HepG2 (cell line): Measurements from ENCODE around the gene GTF2H4. TPM values are rescaled to one million over a fixed set of nuclear protein-coding genes. Genes with fewer than 3 reads are reported as not detected.

Experiments
- ERF ChIP-seq: IDR thresholded peaks from 2 replicates; pipeline ENCODE4 v1.6.1; 2018; ENCODE audit warnings: missing biosample characterization, missing genetic modification reagents
- HDAC6 ChIP-seq: fragments of 200-600 bp; sonication (generic); IDR thresholded peaks from 2 replicates; pipeline ENCODE4 v1.7.0; 2017; ENCODE audit warnings: mild to moderate bottlenecking, antibody characterized with exemption, low read length, low read depth
- HES4 ChIP-seq: sonication (generic); formaldehyde crosslinking; IDR thresholded peaks from 2 replicates; pipeline ENCODE4 v1.9.0; 2021; ENCODE audit warnings: mild to moderate bottlenecking, missing genetic modification reagents, borderline replicate concordance
- MED13 ChIP-seq: sonication (generic); formaldehyde crosslinking; IDR thresholded peaks from 2 replicates; pipeline ENCODE4 v1.5.0; 2020; ENCODE audit warnings: missing genetic modification reagents
- NCOA1 ChIP-seq: sonication (generic); formaldehyde crosslinking; IDR thresholded peaks from 2 replicates; pipeline ENCODE4 v1.9.0; 2021; ENCODE audit warnings: missing genetic modification reagents
- NPAS2 ChIP-seq: sonication (generic); formaldehyde crosslinking; IDR thresholded peaks from 2 replicates; pipeline ENCODE4 v1.8.0; 2022; ENCODE audit warnings: mild to moderate bottlenecking, missing genetic modification reagents, borderline replicate concordance
- REXO4 ChIP-seq: sonication (generic); formaldehyde crosslinking; IDR thresholded peaks from 2 replicates; pipeline ENCODE4 v1.8.0; 2022; ENCODE audit warnings: missing genetic modification reagents, mild to moderate bottlenecking, borderline replicate concordance
- RXRB ChIP-seq: IDR thresholded peaks from 2 replicates; pipeline ENCODE4 v1.6.1; 2016; ENCODE audit warnings: borderline replicate concordance, missing genetic modification reagents, missing compliant biosample characterization
- SP5 ChIP-seq: IDR thresholded peaks from 2 replicates; pipeline ENCODE4 v1.6.1; 2016; ENCODE audit warnings: low read depth, borderline replicate concordance
- TCF7 ChIP-seq: sonication (generic); IDR thresholded peaks from 2 replicates; pipeline ENCODE4 v1.6.1; 2016; ENCODE audit warnings: antibody characterized with exemption, low read depth
- ZSCAN25 ChIP-seq: sonication (generic); formaldehyde crosslinking; IDR thresholded peaks from 2 replicates; pipeline ENCODE4 v1.8.0; 2022; ENCODE audit warnings: mild to moderate bottlenecking, missing genetic modification reagents
- polyA plus RNA-seq, 8 experiments: library from polyadenylated mRNA; depleted of rRNA in 3 of 8; stranded (reverse) in 7 of 8; unstranded in 1 of 8; fragments of >200 nt; fragmentation: Illumina TruSeq in 4 of 8; extraction: Trizol in 4 of 8; gene quantifications; 2 replicates each; pipeline versions ENCODE4 v1.2.1 to v1.2.3, GENCODE V29; 2011 to 2016; ENCODE audit warnings: low read depth in 4 of 8, missing spikeins in 1 of 8, mixed read lengths in 1 of 8; ENCODE audit not compliant: insufficient read depth in 1 of 8
- total RNA-seq, 5 experiments: library from RNA; depleted of rRNA; stranded (reverse); fragments of >200 nt; fragmentation: Illumina TruSeq; extraction: Trizol; gene quantifications; 2 replicates each; pipeline ENCODE4 v1.2.3, GENCODE V29; 2016; ENCODE audit warnings: low read depth in 1 of 5
- TF ChIP-seq, protein P1 (sequence below): sonication (generic); formaldehyde crosslinking; IDR thresholded peaks from 2 replicates; pipeline ENCODE4 v1.5.0; 2020; ENCODE audit warnings: mild to moderate bottlenecking, missing genetic modification reagents
- TF ChIP-seq, protein P2 (sequence below), 2 experiments: sonication (generic) in 1 of 2; formaldehyde crosslinking in 1 of 2; IDR thresholded peaks; 2 replicates each; pipeline versions ENCODE4 v1.4.0 to v1.6.1; 2018 to 2020; ENCODE audit warnings: missing genetic modification reagents in 2 of 2, borderline replicate concordance in 1 of 2, low read depth in 1 of 2, mild to moderate bottlenecking in 1 of 2, missing biosample characterization in 1 of 2
- TF ChIP-seq, protein P3 (sequence below): sonication (generic); formaldehyde crosslinking; IDR thresholded peaks from 2 replicates; pipeline ENCODE4 v1.4.0; 2020; ENCODE audit warnings: missing genetic modification reagents
- TF ChIP-seq, protein P4 (sequence below): sonication (generic); formaldehyde crosslinking; IDR thresholded peaks from 2 replicates; pipeline ENCODE4 v1.5.0; 2020; ENCODE audit warnings: missing genetic modification reagents
- TF ChIP-seq, protein P5 (sequence below): IDR thresholded peaks from 2 replicates; pipeline ENCODE4 v1.6.1; 2016; ENCODE audit warnings: mild to moderate bottlenecking, missing biosample characterization, missing genetic modification reagents
- TF ChIP-seq, protein P6 (sequence below): sonication (generic); formaldehyde crosslinking; IDR thresholded peaks from 2 replicates; pipeline ENCODE4 v1.4.0; 2020; ENCODE audit warnings: mild to moderate bottlenecking, missing genetic modification reagents

The GTF2H4 gene
- total and polyA plus RNA-seq, 2 of the 13 experiments (the other 11 are each of a cell fraction or from before 2014, with no cell fraction given) = 15.9 to 49.3 TPM

DNA sequence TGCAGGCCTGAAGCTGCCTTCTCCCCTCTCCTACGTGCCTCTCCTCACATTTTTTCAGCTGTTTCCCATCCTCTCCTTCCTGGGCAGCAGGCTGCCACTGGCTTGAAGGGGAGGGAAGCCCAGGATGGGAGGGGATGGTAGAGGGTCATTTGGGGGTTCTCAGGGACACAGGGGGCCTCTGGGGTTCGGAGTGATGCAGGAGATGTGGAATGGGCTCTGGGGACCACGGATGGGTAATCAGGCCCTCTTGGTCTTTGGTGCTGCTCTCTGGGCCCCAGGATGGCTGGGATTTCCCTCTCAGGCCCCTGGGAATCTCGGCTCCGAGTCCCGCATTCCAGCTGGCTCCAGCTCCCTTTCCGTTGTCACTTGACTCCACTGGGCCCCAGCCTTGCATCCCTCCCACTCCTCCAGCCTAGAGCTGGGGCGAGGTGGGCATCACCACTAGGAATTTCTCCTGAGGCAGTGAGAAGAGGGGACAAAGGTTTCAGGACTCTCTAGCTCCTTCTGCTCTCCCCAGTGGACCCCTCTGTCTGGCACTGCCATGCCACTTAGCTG is 25.7 kb upstream of the GTF2H4 start (continued):
- TF ChIP-seq, protein P1, sequence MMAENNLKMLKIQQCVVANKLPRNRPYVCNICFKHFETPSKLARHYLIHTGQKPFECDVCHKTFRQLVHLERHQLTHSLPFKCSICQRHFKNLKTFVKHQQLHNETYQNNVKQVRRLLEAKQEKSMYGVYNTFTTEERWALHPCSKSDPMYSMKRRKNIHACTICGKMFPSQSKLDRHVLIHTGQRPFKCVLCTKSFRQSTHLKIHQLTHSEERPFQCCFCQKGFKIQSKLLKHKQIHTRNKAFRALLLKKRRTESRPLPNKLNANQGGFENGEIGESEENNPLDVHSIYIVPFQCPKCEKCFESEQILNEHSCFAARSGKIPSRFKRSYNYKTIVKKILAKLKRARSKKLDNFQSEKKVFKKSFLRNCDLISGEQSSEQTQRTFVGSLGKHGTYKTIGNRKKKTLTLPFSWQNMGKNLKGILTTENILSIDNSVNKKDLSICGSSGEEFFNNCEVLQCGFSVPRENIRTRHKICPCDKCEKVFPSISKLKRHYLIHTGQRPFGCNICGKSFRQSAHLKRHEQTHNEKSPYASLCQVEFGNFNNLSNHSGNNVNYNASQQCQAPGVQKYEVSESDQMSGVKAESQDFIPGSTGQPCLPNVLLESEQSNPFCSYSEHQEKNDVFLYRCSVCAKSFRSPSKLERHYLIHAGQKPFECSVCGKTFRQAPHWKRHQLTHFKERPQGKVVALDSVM (CRISPR knock-in tag) = no peak
- no peak for TF ChIP-seq MED13 (CRISPR knock-in tag)
- TF ChIP-seq REXO4 (CRISPR knock-in tag) = no peak
- no peak for TF ChIP-seq RXRB
- no peak for TF ChIP-seq ERF (CRISPR knock-in tag)
- TF ChIP-seq, protein P2, sequence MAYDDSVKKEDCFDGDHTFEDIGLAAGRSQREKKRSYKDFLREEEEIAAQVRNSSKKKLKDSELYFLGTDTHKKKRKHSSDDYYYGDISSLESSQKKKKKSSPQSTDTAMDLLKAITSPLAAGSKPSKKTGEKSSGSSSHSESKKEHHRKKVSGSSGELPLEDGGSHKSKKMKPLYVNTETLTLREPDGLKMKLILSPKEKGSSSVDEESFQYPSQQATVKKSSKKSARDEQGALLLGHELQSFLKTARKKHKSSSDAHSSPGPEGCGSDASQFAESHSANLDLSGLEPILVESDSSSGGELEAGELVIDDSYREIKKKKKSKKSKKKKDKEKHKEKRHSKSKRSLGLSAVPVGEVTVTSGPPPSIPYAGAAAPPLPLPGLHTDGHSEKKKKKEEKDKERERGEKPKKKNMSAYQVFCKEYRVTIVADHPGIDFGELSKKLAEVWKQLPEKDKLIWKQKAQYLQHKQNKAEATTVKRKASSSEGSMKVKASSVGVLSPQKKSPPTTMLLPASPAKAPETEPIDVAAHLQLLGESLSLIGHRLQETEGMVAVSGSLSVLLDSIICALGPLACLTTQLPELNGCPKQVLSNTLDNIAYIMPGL (CRISPR knock-in tag; IDR thresholded peaks at IDR 0.05; ENCODE audit: borderline replicate concordance in 1 of 2, low read depth in 1 of 2) = 0 out of 4 replicates have a peak, but pooled peaks of 1 of the 2 experiments have one; percentile 25
- TF ChIP-seq, protein P3, sequence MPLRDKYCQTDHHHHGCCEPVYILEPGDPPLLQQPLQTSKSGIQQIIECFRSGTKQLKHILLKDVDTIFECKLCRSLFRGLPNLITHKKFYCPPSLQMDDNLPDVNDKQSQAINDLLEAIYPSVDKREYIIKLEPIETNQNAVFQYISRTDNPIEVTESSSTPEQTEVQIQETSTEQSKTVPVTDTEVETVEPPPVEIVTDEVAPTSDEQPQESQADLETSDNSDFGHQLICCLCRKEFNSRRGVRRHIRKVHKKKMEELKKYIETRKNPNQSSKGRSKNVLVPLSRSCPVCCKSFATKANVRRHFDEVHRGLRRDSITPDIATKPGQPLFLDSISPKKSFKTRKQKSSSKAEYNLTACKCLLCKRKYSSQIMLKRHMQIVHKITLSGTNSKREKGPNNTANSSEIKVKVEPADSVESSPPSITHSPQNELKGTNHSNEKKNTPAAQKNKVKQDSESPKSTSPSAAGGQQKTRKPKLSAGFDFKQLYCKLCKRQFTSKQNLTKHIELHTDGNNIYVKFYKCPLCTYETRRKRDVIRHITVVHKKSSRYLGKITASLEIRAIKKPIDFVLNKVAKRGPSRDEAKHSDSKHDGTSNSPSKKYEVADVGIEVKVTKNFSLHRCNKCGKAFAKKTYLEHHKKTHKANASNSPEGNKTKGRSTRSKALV (CRISPR knock-in tag) = no peak
- TF ChIP-seq, protein P4, sequence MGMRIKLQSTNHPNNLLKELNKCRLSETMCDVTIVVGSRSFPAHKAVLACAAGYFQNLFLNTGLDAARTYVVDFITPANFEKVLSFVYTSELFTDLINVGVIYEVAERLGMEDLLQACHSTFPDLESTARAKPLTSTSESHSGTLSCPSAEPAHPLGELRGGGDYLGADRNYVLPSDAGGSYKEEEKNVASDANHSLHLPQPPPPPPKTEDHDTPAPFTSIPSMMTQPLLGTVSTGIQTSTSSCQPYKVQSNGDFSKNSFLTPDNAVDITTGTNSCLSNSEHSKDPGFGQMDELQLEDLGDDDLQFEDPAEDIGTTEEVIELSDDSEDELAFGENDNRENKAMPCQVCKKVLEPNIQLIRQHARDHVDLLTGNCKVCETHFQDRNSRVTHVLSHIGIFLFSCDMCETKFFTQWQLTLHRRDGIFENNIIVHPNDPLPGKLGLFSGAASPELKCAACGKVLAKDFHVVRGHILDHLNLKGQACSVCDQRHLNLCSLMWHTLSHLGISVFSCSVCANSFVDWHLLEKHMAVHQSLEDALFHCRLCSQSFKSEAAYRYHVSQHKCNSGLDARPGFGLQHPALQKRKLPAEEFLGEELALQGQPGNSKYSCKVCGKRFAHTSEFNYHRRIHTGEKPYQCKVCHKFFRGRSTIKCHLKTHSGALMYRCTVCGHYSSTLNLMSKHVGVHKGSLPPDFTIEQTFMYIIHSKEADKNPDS (CRISPR knock-in tag) = peak; percentile 53; the same call in 1 of the 2 replicates
- TF ChIP-seq, protein P5, sequence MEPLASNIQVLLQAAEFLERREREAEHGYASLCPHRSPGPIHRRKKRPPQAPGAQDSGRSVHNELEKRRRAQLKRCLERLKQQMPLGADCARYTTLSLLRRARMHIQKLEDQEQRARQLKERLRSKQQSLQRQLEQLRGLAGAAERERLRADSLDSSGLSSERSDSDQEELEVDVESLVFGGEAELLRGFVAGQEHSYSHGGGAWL (CRISPR knock-in tag) = no peak
- no peak for TF ChIP-seq TCF7
- no peak; the same call in 1 of the 2 replicates for TF ChIP-seq SP5
- no peak for TF ChIP-seq ZSCAN25
- TF ChIP-seq HES4 (CRISPR knock-in tag) = no peak
- no peak for TF ChIP-seq NCOA1 (CRISPR knock-in tag)
- TF ChIP-seq, protein P6, sequence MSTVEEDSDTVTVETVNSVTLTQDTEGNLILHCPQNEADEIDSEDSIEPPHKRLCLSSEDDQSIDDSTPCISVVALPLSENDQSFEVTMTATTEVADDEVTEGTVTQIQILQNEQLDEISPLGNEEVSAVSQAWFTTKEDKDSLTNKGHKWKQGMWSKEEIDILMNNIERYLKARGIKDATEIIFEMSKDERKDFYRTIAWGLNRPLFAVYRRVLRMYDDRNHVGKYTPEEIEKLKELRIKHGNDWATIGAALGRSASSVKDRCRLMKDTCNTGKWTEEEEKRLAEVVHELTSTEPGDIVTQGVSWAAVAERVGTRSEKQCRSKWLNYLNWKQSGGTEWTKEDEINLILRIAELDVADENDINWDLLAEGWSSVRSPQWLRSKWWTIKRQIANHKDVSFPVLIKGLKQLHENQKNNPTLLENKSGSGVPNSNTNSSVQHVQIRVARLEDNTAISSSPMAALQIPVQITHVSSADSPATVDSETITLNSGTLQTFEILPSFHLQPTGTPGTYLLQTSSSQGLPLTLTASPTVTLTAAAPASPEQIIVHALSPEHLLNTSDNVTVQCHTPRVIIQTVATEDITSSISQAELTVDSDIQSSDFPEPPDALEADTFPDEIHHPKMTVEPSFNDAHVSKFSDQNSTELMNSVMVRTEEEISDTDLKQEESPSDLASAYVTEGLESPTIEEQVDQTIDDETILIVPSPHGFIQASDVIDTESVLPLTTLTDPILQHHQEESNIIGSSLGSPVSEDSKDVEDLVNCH (CRISPR knock-in tag) = 0 out of 2 replicates have a peak, but pooled peaks have one; percentile 20
- TF ChIP-seq HDAC6 = no peak
- no peak for TF ChIP-seq NPAS2 (CRISPR knock-in tag)
